Choroid plexus epithelial cell (primary cell): ENCODE results near the gene VPS41.

Experiments used
- DNase-seq: peaks from one replicate; pipeline ENCODE4 v3.0.0-alpha.2; 2010; ENCODE audit warnings: low read depth
- H3K4me3 ChIP-seq: 2 replicates; pipeline ENCODE4 v1.5.1; 2011; ENCODE audit warnings: low read depth, mild to moderate bottlenecking, control low read depth, low read length, moderate library complexity
- TF ChIP-seq, protein P1 (sequence below): conservative IDR thresholded peaks from 2 replicates; pipeline ENCODE4 v1.5.1; 2011; ENCODE audit warnings: low read depth, mild to moderate bottlenecking, control low read depth, inconsistent platforms, low read length, moderate library complexity

VPS41 gene

DNA sequence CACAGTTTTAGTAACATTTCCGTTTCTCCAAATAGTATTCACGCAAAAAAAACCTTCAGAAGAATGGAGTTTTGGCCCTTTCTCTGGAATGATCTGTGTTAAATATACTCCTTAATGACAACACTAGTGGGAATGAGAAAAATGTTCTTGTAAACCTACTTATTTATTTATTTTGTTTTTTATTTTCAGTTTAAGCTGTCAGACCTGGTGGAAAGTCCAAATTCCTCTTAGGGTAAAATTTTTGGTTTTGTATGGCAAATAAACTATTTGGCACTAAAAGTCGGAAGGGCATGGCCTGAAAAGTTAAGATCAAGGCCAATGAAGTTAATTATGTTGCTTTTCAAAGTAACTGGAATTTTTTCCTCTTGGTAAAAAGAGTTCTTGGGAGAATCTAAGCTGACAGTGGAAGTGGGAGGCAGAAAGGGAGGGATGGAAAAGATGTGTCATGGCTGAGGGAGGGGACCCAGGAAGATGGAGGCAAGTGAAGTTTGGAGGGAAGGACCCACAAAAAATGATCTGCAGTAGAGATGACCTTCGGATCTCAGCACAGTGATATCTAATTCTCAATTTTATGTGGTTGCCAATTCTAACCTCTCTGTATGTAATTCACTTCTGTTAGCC, 33.5 kb upstream of the VPS41 start:
- TF ChIP-seq, protein P1, sequence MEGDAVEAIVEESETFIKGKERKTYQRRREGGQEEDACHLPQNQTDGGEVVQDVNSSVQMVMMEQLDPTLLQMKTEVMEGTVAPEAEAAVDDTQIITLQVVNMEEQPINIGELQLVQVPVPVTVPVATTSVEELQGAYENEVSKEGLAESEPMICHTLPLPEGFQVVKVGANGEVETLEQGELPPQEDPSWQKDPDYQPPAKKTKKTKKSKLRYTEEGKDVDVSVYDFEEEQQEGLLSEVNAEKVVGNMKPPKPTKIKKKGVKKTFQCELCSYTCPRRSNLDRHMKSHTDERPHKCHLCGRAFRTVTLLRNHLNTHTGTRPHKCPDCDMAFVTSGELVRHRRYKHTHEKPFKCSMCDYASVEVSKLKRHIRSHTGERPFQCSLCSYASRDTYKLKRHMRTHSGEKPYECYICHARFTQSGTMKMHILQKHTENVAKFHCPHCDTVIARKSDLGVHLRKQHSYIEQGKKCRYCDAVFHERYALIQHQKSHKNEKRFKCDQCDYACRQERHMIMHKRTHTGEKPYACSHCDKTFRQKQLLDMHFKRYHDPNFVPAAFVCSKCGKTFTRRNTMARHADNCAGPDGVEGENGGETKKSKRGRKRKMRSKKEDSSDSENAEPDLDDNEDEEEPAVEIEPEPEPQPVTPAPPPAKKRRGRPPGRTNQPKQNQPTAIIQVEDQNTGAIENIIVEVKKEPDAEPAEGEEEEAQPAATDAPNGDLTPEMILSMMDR: no peak
- H3K4me3 ChIP-seq: no peak overlapping the region
- no peak for DNase-seq

DNA sequence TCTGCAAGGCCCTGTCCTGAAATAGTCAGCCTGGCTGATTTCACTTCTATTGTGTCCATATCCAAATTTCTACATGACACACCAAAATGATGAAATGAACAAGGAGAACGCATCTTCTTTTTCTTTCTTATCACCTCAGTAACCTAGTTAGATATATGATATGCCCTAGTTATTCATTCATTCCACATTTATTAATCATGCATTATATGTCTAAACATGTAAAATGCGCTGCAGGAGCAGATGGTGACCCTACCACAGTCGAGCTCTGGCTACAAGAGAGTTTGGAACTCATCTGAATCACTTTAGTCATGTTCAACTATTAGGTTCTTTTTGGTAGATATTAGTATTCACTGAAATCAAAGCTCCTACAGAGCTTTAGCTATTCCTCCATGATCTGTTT, 31.8 kb upstream of the VPS41 start:
- TF ChIP-seq, protein P1: no peak
- no peak overlapping the region for H3K4me3 ChIP-seq
- DNase-seq: no peak

DNA sequence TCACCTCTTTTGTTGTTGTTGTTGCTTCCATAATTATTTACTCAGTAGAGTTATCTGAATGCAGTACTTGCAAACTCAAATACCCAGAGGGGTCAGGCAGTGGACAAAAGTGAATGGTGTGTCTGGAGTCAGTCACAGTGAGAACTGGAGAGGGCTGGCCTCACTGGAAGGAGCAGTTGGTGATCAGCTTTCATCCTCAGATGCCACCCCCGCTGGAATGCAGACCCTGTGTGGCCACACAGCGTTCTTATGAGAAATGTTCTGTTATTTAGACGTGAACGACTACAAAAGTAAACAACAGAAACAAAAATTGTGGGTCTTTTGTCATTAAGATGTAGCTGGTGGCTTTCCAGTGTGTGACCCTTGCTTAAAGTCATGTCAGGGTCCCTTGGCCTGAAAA, 29.6 kb upstream of the VPS41 start:
- TF ChIP-seq, protein P1: no peak
- H3K4me3 ChIP-seq: no peak overlapping the region
- DNase-seq: no peak

DNA sequence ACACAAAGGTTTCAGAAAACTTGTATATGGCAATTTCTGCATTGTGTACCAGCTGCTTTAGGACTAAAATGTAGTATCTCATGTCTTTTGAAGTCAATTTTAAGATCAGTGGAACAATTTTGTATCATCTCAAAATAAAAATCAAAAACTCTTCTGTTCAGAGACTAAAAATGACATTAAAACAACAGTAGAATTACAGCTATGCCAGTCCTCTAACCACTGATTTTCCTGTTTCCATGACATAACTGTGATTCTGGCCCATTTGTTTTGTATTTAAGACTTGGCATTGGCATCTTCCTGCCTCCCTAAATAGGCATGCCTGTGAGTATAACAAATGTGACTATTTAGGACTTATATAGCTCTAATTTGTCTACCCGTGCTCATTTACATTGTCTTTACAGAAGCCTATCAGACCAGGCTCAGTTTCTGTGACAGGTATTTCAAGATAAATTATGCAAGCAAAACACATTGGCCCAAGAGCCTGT, 29.1 kb upstream of the VPS41 start:
- no peak overlapping the region for H3K4me3 ChIP-seq
- no peak for DNase-seq
- TF ChIP-seq, protein P1: no peak

DNA sequence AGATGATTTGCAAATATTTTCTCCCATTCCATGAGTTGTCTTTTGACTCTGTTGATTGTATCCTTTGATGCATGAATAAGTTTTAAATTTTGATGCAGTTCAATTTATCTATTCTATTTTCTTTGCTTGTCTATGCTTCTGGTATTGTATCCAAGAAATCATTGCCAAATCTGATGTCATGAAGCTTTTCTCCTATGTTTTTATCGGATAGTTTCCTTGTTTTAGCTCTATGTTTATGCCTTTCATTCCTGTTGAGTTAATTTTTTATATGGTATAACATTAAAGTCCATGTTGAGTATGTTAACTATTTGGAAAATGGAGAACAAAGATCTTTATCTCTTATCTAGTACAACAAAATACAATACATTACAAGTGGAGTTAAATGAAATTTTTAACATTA, 27.6 kb upstream of the VPS41 start:
- no peak overlapping the region for H3K4me3 ChIP-seq
- no peak for DNase-seq
- TF ChIP-seq, protein P1: no peak

DNA sequence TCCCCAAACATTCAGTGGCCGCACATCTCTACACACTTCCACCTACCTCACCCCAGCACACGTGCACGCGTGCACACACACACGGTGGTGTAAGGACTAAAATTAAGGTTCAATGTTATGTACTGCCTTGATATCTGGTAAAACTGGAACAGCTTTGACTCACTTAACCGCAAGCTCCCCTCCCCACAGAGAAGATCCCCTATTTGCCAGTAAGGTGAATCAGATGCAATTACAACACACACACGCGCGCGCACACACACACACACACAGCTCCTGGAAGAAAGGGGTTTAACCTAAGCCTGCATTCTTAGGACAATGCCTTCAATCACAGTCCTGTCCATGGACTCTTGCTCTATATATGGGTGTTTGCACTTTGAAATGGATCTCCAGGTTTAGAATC, 25.5 kb upstream of the VPS41 start:
- H3K4me3 ChIP-seq: no peak overlapping the region
- TF ChIP-seq, protein P1: no peak
- DNase-seq: peak; percentile 8

DNA sequence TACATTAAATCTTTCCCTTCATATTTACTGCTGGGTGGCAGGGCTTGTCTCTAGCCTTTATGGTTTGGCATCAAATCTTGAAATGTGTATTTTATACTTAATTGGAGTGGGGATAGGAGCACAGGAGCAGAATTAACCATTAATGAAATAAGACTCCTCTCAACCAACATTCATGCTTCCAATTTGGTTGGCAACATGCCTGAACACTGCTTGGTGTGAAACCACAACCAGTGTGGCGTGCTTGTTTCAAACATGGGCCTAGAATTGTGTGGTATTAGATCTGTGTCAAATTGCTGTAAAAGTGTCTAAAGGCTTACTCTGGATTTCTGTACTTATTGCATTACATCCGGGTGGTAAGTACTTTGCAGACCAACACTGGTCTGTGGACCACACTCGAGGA, 25.1 kb upstream of the VPS41 start:
- TF ChIP-seq, protein P1: no peak
- no peak overlapping the region for H3K4me3 ChIP-seq
- DNase-seq: no peak
